ENCODE data around the gene ATP8A2. TPM values are rescaled to one million over a fixed set of nuclear protein-coding genes. Genes with fewer than 3 reads are reported as not detected.

The ATP8A2 gene
- total and polyA plus RNA-seq, 9 of the 15 experiments (the other 6 are each of a cell fraction or from before 2014, with no cell fraction given), result under 0.01 to 0.33 (median 0.06) TPM; not detected in 4

GRCh38 chr13:25798998-25799397 is 427.2 kb downstream of the ATP8A2 start (continued):
- TF ChIP-seq ZNF707 (CRISPR knock-in tag; conservative IDR thresholded peaks at IDR 0.05) (no peak), MGA (IDR thresholded peaks at IDR 0.05) (no peak), CREM (IDR thresholded peaks at IDR 0.05; ENCODE audit: low read depth) (no peak), CLOCK (CRISPR knock-in tag; IDR thresholded peaks at IDR 0.05; ENCODE audit: borderline replicate concordance) (no peak), NFYB (IDR thresholded peaks at IDR 0.05; ENCODE audit: extremely low read depth, insufficient read length) (no peak), ETV1 (tag; conservative IDR thresholded peaks at IDR 0.05; ENCODE audit: low read depth) (no peak)

Data from K562 (cell line).